Nephron (organoid): ENCODE data around the gene C19orf81.

Experiments used
- H3K27ac Mint-ChIP-seq, 3 experiments: 2 replicates each; pipeline ENCODE4 v1.8.0; 2020; ENCODE audit warnings: mixed read lengths in 3 of 3, mild to moderate bottlenecking in 2 of 3, moderate library complexity in 1 of 3
- H3K27me3 Mint-ChIP-seq: 2 replicates; pipeline ENCODE4 v1.8.0; 2021; ENCODE audit warnings: low read depth, mild to moderate bottlenecking, moderate library complexity, mixed read lengths
- H3K36me3 Mint-ChIP-seq: 2 replicates; pipeline ENCODE4 v1.8.0; 2020; ENCODE audit warnings: low read depth, mixed read lengths
- H3K4me1 Mint-ChIP-seq: 2 replicates; pipeline ENCODE4 v1.8.0; 2020; ENCODE audit warnings: mixed read lengths
- H3K4me3 Mint-ChIP-seq, 3 experiments: 2 replicates each; pipeline ENCODE4 v1.8.0; 2020; ENCODE audit warnings: mild to moderate bottlenecking in 3 of 3, mixed read lengths in 3 of 3, moderate library complexity in 2 of 3
- H3K9me3 Mint-ChIP-seq: 2 replicates; pipeline ENCODE4 v1.8.0; 2020; ENCODE audit warnings: mixed read lengths
- CTCF ChIP-seq, 3 experiments: fragments of 200-600 bp; sonication (generic); IDR thresholded peaks; one replicate each; pipeline ENCODE4 v1.5.0; 2021; ENCODE audit warnings: antibody characterized with exemption in 3 of 3; ENCODE audit not compliant: unreplicated experiment in 3 of 3

Gene C19orf81

GRCh38 chr19:50646074-50646807 is 3.0 kb upstream of the C19orf81 start:
- Mint-ChIP-seq H3K27ac (no peak overlapping the region), H3K4me1 (no peaks in the 10 kb centered on the region), H3K9me3 (no peaks in the 10 kb centered on the region), H3K27me3 (peaks cover 24% of the 10 kb centered on the region), H3K36me3 (no peaks in the 10 kb centered on the region), H3K4me3 (no peak overlapping the region)
- TF ChIP-seq CTCF (IDR thresholded peaks at IDR 0.05; ENCODE audit: unreplicated experiment in 3 of 3) = no peak

DNA sequence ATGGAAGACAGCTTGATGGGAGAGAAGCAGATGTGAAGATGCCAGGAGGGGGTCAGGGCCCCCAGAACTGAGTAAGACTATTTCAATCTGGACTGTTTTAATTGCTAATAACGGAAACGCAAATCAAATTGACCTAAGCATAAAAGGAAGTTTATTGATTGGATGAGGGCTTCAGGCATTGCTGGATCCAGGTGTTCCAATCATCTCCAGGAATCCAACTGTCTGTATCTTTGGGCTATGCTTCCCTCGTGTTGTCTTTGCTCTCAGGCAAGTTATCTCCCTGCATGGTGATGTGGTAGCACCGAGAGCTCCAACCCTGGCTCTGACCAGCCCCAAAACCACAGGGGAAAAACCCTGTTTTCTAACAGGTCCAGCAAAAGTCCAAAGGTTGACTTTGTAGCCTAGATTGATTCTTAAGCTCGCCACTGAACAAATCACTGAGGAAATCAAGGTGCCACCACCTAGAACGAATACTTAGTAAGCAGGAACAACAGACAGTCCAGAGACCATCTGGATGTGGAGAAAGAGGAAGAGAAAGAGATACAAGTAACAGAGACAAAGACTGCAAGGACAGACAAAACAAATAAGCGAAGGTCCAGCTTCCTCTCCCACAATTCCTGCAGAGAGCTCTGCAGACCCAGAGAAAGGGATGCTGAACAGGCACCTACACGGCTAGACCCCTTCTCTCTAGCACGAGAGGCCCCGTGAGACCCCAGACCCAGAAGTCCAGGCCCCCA is 1.2 kb upstream of the C19orf81 start:
- Mint-ChIP-seq H3K4me1 (no peaks in the 10 kb centered on the region), H3K27me3 (peaks cover 20% of the 10 kb centered on the region), H3K27ac (no peak overlapping the region), H3K9me3 (no peaks in the 10 kb centered on the region), H3K4me3 (no peak overlapping the region), H3K36me3 (no peaks in the 10 kb centered on the region)
- TF ChIP-seq CTCF (IDR thresholded peaks at IDR 0.05; ENCODE audit: unreplicated experiment in 3 of 3) = no peak

GRCh38 chr19:50648659-50649058 is 586 bp upstream of the C19orf81 start:
- Mint-ChIP-seq H3K36me3 (no peaks in the 10 kb centered on the region), H3K4me1 (no peaks in the 10 kb centered on the region), H3K27me3 (peaks cover 23% of the 10 kb centered on the region), H3K9me3 (no peaks in the 10 kb centered on the region), H3K27ac (no peak overlapping the region), H3K4me3 (no peak overlapping the region)
- TF ChIP-seq CTCF (IDR thresholded peaks at IDR 0.05; ENCODE audit: unreplicated experiment in 3 of 3) = no peak

GRCh38 chr19:50651174-50651573 is 1.9 kb downstream of the C19orf81 start:
- H3K27ac Mint-ChIP-seq = no peak overlapping the region
- no peak for TF ChIP-seq CTCF (IDR thresholded peaks at IDR 0.05; ENCODE audit: unreplicated experiment in 3 of 3)
- H3K9me3 Mint-ChIP-seq = no peaks in the 10 kb centered on the region
- peaks cover 38% of the 10 kb centered on the region for H3K27me3 Mint-ChIP-seq
- H3K36me3 Mint-ChIP-seq = no peaks in the 10 kb centered on the region
- no peak overlapping the region for H3K4me3 Mint-ChIP-seq
- H3K4me1 Mint-ChIP-seq = no peaks in the 10 kb centered on the region

GRCh38 chr19:50652722-50653121 is 3.5 kb downstream of the C19orf81 start:
- TF ChIP-seq CTCF (IDR thresholded peaks at IDR 0.05; ENCODE audit: unreplicated experiment in 3 of 3) = no peak
- Mint-ChIP-seq H3K27me3 (peaks cover 34% of the 10 kb centered on the region), H3K36me3 (no peaks in the 10 kb centered on the region), H3K27ac (peak overlapping the region in 1 of 3 experiments; percentile 13), H3K9me3 (no peaks in the 10 kb centered on the region), H3K4me1 (no peaks in the 10 kb centered on the region), H3K4me3 (no peak overlapping the region)
